ENCODE measurements around the gene COPS8.

Gene COPS8

GRCh38 chr2:237065071-237065377, 20.7 kb upstream of the COPS8 start:
- no peak for FAIRE-seq

GRCh38 chr2:237066396-237066795, 19.3 kb upstream of the COPS8 start:
- no peak for FAIRE-seq

- no peak for FAIRE-seq
These were observed 17.6 kb upstream of the COPS8 start for GRCh38 chr2:237068005-237068576.

- FAIRE-seq = no peak
These were observed 13.4 kb upstream of the COPS8 start for GRCh38 chr2:237072067-237072931.

GRCh38 chr2:237073552-237073951, 12.1 kb upstream of the COPS8 start:
- FAIRE-seq = no peak

GRCh38 chr2:237074211-237074993, 11.3 kb upstream of the COPS8 start:
- no peak for FAIRE-seq

GRCh38 chr2:237075749-237076599, 9.7 kb upstream of the COPS8 start:
- FAIRE-seq = no peak

- no peak for FAIRE-seq
These were observed 4.1 kb upstream of the COPS8 start for GRCh38 chr2:237081596-237081995.

- no peak for FAIRE-seq
These were observed 2.7 kb upstream of the COPS8 start for GRCh38 chr2:237083026-237083425.

- FAIRE-seq = no peak
These were observed 1.2 kb upstream of the COPS8 start for GRCh38 chr2:237084444-237084843.

GRCh38 chr2:237090906-237091305, 5.2 kb downstream of the COPS8 start:
- FAIRE-seq = no peak

- FAIRE-seq = no peak
These were observed 6.2 kb downstream of the COPS8 start for GRCh38 chr2:237091779-237092436.

- FAIRE-seq = no peak
These were observed 6.8 kb downstream of the COPS8 start for GRCh38 chr2:237092506-237092905.

GRCh38 chr2:237092920-237093781, 7.5 kb downstream of the COPS8 start:
- no peak for FAIRE-seq

GRCh38 chr2:237096201-237096600, 10.5 kb downstream of the COPS8 start:
- FAIRE-seq = no peak

GRCh38 chr2:237096911-237097310, 11.2 kb downstream of the COPS8 start:
- no peak for FAIRE-seq

- FAIRE-seq = no peak
These were observed 11.7 kb downstream of the COPS8 start for GRCh38 chr2:237097326-237097910.

- FAIRE-seq = no peak
These were observed 12.4 kb downstream of the COPS8 start for GRCh38 chr2:237097911-237098702.

- FAIRE-seq = no peak
These were observed 14.1 kb downstream of the COPS8 start for GRCh38 chr2:237099804-237100203.

All from colon (tissue), 2 donors.